HEK293 (cell line): ENCODE data around the gene PPP1R8.
A peak's percentile ranks its signal among the peaks of the same experiment; 100 is the strongest.
"Not testable (repeated sequence)": the region's sequence is repeated elsewhere in the genome, so short reads cannot be mapped to it uniquely, and the experiment has no call there.

Source experiments
- CTCF ChIA-PET: fragments of 350-600 bp; formaldehyde crosslinking; extraction: SDS; loops from one replicate; lab custom pipeline; 2021; ENCODE audit warnings: antibody characterized with exemption; lab: Yijun Ruan, JAX
- POLR2A ChIA-PET: fragments of 300-600 bp; formaldehyde crosslinking; extraction: SDS; loops from one replicate; lab custom pipeline; 2020; ENCODE audit warnings: antibody characterized with exemption, inconsistent platforms; lab: Yijun Ruan, JAX
- H3K27ac ChIP-seq: fragments of 200-500 bp; sonication (Bioruptor generic); 2 replicates; pipeline ENCODE4 v1.5.1; 2014; ENCODE audit warnings: low read depth, low read length, control low read depth, inconsistent platforms; ENCODE audit errors: extremely low read depth
- H3K36me3 ChIP-seq, 2 experiments: fragments of 200-500 bp in 1 of 2; sonication (Bioruptor generic) in 1 of 2; 1 replicate in 1 of 2; 2 replicates in 1 of 2; pipeline ENCODE4 v1.5.1; 2014 to 2017; ENCODE audit warnings: inconsistent platforms in 2 of 2, low read length in 2 of 2; ENCODE audit not compliant: control insufficient read depth in 2 of 2, insufficient read depth in 1 of 2
- H3K4me1 ChIP-seq: fragments of 200-500 bp; sonication (Bioruptor generic); 2 replicates; pipeline ENCODE4 v1.5.1; 2014; ENCODE audit warnings: mild to moderate bottlenecking, low read length, inconsistent platforms; ENCODE audit not compliant: control insufficient read depth, insufficient read depth
- H3K4me3 ChIP-seq: 2 replicates; pipeline ENCODE4 v1.5.1; 2011; ENCODE audit warnings: low read depth, mild to moderate bottlenecking, control low read depth, low read length, moderate library complexity
- H3K9me3 ChIP-seq: fragments of 200-500 bp; sonication (Bioruptor generic); 2 replicates; pipeline ENCODE4 v1.5.1; 2014; ENCODE audit warnings: low read depth, low read length, inconsistent platforms; ENCODE audit not compliant: control insufficient read depth, insufficient read depth
- HOXD13 ChIP-seq: sonication (generic); formaldehyde crosslinking; IDR thresholded peaks from 2 replicates; pipeline ENCODE4 v1.8.0; 2022; ENCODE audit warnings: missing genetic modification reagents, borderline replicate concordance
- ZNF121 ChIP-seq: fragments of 450-650 bp; formaldehyde crosslinking; IDR thresholded peaks from 2 replicates; pipeline ENCODE4 v1.5.1; 2016; ENCODE audit warnings: missing biosample characterization, missing genetic modification characterization
- ZNF140 ChIP-seq: fragments of 450-650 bp; formaldehyde crosslinking; IDR thresholded peaks from 2 replicates; pipeline ENCODE4 v1.5.1; 2016; ENCODE audit warnings: missing biosample characterization, missing genetic modification characterization
- ZNF155 ChIP-seq: fragments of 450-650 bp; formaldehyde crosslinking; IDR thresholded peaks from 2 replicates; pipeline ENCODE4 v1.5.1; 2016; ENCODE audit warnings: missing biosample characterization, missing genetic modification characterization
- ZNF221 ChIP-seq: fragments of 450-650 bp; formaldehyde crosslinking; IDR thresholded peaks from 2 replicates; pipeline ENCODE4 v1.5.1; 2017; ENCODE audit warnings: missing biosample characterization, missing genetic modification characterization, borderline replicate concordance
- ZNF311 ChIP-seq: fragments of 450-650 bp; formaldehyde crosslinking; IDR thresholded peaks from 2 replicates; pipeline ENCODE4 v1.5.1; 2017; ENCODE audit warnings: missing biosample characterization, missing genetic modification characterization, borderline replicate concordance
- ZNF514 ChIP-seq: fragments of 450-650 bp; formaldehyde crosslinking; IDR thresholded peaks from 2 replicates; pipeline ENCODE4 v1.5.1; 2016; ENCODE audit warnings: missing biosample characterization, missing genetic modification characterization
- ZNF518A ChIP-seq: fragments of 450-650 bp; formaldehyde crosslinking; conservative IDR thresholded peaks from 2 replicates; pipeline ENCODE4 v1.5.1; 2016; ENCODE audit warnings: low read depth, missing biosample characterization, missing genetic modification characterization
- ZNF548 ChIP-seq: fragments of 450-650 bp; formaldehyde crosslinking; IDR thresholded peaks from 2 replicates; pipeline ENCODE4 v1.5.1; 2016; ENCODE audit warnings: missing biosample characterization, missing genetic modification characterization
- ZNF580 ChIP-seq: fragments of 450-650 bp; formaldehyde crosslinking; IDR thresholded peaks from 2 replicates; pipeline ENCODE4 v1.5.1; 2016; ENCODE audit warnings: missing biosample characterization, missing genetic modification characterization
- ZNF658 ChIP-seq: fragments of 450-650 bp; formaldehyde crosslinking; IDR thresholded peaks from 2 replicates; pipeline ENCODE4; 2016; ENCODE audit warnings: missing biosample characterization, missing genetic modification characterization
- TF ChIP-seq, protein P1 (sequence below): fragments of 450-650 bp; formaldehyde crosslinking; IDR thresholded peaks from 2 replicates; pipeline ENCODE4 v1.5.1; 2016; ENCODE audit warnings: missing biosample characterization, missing genetic modification characterization

PPP1R8 gene

DNA sequence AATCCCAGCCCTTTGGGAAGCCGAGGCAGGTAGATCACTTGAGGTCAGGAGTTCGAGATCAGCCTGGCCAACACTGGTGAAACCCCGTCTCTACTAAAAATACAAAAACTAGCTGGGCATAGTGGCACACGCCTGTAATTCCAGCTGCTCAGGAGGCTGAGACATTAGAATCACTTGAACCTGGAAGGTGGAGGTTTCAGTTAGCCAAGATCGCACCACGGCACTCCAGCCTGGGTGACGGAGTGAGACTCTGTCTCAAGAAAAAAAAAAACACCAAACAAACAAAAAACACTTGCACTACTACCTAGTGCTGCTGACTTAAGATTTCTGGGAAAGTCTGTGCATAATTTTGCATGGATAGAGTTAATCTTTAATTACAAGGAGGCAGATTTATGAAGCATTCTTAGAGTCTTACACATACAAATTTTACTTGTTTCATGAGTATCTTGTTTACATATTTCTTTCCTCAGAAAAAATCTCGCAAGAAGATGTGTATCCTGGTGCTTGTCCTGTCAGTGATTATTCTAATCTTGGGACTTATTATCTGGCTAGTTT, 8.7 kb upstream of the PPP1R8 start (continued):
- TF ChIP-seq ZNF311 (tag by site-specific recombination) (no peak), ZNF518A (tag by site-specific recombination) (no peak), ZNF514 (tag by site-specific recombination) (no peak), ZNF658 (tag by site-specific recombination) (no peak), HOXD13 (no peak), ZNF140 (no peak)

DNA sequence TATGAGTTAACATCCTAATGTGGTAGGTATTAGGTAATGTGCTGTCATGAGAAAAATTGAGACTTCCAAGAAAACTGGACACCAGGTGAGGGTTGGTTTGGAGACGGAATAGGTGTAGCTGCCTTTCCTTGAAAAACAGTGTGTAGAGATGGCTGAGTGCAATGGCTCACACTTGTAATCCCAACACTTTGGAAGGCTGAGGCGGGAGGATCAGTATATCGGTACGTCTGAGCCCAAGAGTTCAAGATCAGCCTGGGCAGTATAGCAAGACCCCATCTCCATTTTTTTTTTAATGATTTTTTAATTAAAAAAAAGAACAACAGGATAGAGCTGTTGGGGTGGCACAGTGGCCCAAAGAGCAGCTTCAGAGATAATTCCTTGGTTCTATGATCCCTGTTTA, 6.8 kb upstream of the PPP1R8 start:
- Histone ChIP-seq H3K4me3 (no peak overlapping the region), H3K4me1 (no peaks in the 10 kb centered on the region), H3K36me3 (peaks cover 4 to 38% of the 10 kb centered on the region in 2 experiments), H3K27ac (no peak overlapping the region), H3K9me3 (no peaks in the 10 kb centered on the region)
- TF ChIP-seq ZNF548 (tag by site-specific recombination) (no peak), ZNF155 (no peak), ZNF121 (tag by site-specific recombination) (0 out of 2 replicates have a peak, but pooled peaks have one; percentile 69), ZNF221 (no peak)
- TF ChIP-seq, protein P1, sequence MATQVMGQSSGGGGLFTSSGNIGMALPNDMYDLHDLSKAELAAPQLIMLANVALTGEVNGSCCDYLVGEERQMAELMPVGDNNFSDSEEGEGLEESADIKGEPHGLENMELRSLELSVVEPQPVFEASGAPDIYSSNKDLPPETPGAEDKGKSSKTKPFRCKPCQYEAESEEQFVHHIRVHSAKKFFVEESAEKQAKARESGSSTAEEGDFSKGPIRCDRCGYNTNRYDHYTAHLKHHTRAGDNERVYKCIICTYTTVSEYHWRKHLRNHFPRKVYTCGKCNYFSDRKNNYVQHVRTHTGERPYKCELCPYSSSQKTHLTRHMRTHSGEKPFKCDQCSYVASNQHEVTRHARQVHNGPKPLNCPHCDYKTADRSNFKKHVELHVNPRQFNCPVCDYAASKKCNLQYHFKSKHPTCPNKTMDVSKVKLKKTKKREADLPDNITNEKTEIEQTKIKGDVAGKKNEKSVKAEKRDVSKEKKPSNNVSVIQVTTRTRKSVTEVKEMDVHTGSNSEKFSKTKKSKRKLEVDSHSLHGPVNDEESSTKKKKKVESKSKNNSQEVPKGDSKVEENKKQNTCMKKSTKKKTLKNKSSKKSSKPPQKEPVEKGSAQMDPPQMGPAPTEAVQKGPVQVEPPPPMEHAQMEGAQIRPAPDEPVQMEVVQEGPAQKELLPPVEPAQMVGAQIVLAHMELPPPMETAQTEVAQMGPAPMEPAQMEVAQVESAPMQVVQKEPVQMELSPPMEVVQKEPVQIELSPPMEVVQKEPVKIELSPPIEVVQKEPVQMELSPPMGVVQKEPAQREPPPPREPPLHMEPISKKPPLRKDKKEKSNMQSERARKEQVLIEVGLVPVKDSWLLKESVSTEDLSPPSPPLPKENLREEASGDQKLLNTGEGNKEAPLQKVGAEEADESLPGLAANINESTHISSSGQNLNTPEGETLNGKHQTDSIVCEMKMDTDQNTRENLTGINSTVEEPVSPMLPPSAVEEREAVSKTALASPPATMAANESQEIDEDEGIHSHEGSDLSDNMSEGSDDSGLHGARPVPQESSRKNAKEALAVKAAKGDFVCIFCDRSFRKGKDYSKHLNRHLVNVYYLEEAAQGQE (tag by site-specific recombination): no peak
- ChIA-PET POLR2A (interaction anchor here (0.9 to 1.1 kb wide), 2 partner anchors 51 to 60 kb away, joined by 3 read pairs; partner anchors contain the start of gene STX12), CTCF (no interaction called here)

- Histone ChIP-seq H3K4me1 (no peaks in the 10 kb centered on the region), H3K36me3 (peaks cover 4 to 32% of the 10 kb centered on the region in 2 experiments)
- no peak for TF ChIP-seq ZNF580 (tag by site-specific recombination)
- TF ChIP-seq, all 188 proteins: peak for 0
- Histone ChIP-seq H3K27ac (no peak overlapping the region), H3K9me3 (no peaks in the 10 kb centered on the region), H3K4me3 (no peak overlapping the region)
- CTCF ChIA-PET: interaction anchor here (1.2 kb wide), 1 partner anchor 155 kb away, joined by 3 read pairs; no protein-coding TSS in a partner anchor
- POLR2A ChIA-PET: interaction anchor here (0.9 kb wide), 1 partner anchor 52 kb away, joined by 3 read pairs; the partner anchor contains the start of gene STX12
Observed at GRCh38 chr1:27824411-27824810, 6.2 kb upstream of the PPP1R8 start.

DNA sequence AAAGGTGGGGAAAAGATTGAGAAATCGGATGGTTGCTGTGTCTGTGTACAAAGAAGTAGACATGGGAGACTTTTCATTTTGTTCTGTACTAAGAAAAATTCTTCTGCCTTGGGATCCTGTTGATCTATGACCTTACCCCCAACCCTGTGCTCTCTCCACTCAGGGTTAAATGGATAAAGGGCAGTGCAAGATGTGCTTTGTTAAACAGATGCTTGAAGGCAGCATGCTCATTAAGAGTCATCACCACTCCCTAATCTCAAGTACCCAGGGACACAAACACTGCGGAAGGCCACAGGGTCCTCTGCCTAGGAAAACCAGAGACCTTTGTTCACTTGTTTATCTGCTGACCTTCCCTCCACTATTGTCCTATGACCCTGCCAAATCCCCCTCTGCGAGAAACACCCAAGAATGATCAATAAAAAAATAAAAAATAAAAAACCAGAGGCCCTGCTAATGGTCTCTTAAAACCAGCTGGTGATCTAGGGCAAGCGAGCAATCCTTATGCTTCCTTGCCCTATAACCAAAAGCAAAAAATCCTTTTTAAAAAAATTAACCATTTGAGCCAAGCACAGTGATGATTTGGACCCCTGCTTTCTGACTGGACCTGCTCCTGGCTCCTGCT, 1.1 kb upstream of the PPP1R8 start:
- POLR2A ChIA-PET: interaction anchor here (0.7 to 2.5 kb wide), 6 partner anchors 10 to 213 kb away, joined by 3 to 51 read pairs (median 6); partner anchors contain the start of gene STX12
- CTCF ChIA-PET: not testable (repeated sequence)

More for the DNA sequence above, 1.1 kb upstream of the PPP1R8 start:
- not testable (repeated sequence) for H3K27ac ChIP-seq, H3K9me3 ChIP-seq, H3K4me3 ChIP-seq, H3K4me1 ChIP-seq
- peaks cover 9 to 24% of the 10 kb centered on the region in 2 experiments for H3K36me3 ChIP-seq
